C4-2B (cell line): Measurements from ENCODE around the gene CREB5.

Experiments used
- CTCF ChIP-seq: fragments of 450-650 bp; conservative IDR thresholded peaks from 2 replicates; pipeline ENCODE4 v1.5.1; 2017; ENCODE audit warnings: mild to moderate bottlenecking
- ZFX ChIP-seq: fragments of 450-650 bp; IDR thresholded peaks from 2 replicates; pipeline ENCODE4 v1.6.1; 2017

GRCh38 chr7:28700096-28700495, 287.8 kb downstream of the CREB5 start:
- TF ChIP-seq CTCF, result no peak
- TF ChIP-seq ZFX, result no peak
